Stimulated activated CD8-positive, alpha-beta memory T cell treated with anti-CD3 and anti-CD28 coated beads, Interleukin-15, amount 100 ng/mL, for 24 hours (primary cell): ENCODE measurements around the gene NXPE1.

Source experiments
- DNase-seq: peaks from one replicate; pipeline ENCODE4 v3.0.0-alpha.2; 2020; ENCODE audit warnings: low read depth

Gene NXPE1

DNA sequence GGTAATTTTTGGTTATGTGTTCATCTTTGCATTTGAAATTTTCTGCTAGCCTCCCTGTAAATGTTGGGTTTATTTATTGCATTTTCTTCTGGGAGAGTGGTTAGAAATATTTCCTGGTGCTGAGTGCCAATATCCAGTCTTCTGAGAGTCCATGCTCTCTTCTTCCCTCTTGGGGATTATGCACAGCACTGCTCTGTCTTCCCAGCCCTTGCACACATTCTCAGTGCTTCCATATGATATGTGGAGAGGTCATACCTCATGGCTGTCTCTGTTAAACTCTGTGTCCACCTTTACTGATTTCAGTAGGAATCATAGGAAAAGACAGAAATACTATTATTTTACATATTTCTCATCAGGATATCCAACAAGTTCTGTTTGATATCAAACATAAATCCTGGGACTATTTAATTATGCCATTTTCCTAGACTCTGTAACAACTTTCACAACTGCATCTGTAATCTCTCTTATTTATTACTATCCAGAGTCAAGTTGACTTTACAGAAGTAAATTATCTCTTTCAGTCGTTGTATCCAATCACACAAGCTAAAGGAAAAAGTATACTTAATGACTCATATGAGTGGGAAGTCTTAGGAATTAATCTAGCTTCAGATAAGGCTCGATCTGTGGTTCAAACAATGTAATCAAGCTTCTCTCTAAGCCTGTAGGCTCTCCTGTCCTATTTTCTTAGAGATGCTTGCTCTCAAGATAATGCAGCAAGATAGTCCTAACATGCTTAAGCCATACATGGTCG, 2.7 kb upstream of the NXPE1 start:
- DNase-seq: no peak

GRCh38 chr11:114556135-114556534, 3.5 kb downstream of the NXPE1 start:
- DNase-seq: no peak

GRCh38 chr11:114553642-114554041, 6.0 kb downstream of the NXPE1 start:
- no peak for DNase-seq

GRCh38 chr11:114551060-114551459, 8.6 kb downstream of the NXPE1 start:
- no peak for DNase-seq

- no peak for DNase-seq
Observed at GRCh38 chr11:114525682-114526081, 34.0 kb downstream of the NXPE1 start.

DNA sequence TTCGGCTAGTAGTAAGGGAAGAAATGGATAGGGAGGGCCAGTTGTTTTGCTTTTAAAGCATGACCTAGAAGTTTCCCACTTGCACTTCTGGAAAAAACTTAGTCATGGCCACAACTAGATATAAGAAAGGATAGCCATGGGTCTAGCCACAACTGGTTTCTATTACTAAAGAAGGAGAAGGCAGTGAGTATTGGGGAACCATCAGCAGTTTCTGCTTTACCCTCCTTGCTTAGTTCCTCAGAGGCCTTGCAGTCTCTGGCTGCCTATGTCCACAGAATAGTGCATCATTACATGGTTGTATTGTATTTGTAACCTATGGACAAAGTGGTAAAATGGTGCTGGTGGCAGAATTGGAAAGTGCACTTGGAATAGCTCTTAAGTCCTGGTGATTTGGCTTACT, 35.6 kb downstream of the NXPE1 start:
- no peak for DNase-seq

DNA sequence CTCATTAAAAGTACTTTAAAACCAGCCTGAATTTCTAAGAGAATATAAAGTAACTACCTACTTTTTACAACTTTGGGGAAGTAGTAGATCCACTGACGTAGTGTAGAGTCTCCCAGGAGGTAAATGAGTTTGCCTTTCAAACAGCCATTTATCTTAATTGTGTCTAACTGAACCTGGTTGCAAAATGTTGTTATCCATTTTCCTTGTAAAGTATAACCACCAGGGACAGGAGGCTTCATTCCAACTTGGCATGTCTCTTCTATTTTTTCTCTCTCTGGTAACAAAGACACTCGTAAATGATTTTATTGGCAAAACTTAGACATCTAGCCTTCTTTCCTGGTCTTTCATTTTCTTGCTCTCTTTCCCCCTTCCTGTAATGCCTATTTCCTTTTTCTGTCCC, 36.9 kb downstream of the NXPE1 start:
- DNase-seq: no peak

- DNase-seq: no peak
Observed at GRCh38 chr11:114511538-114511937, 48.1 kb downstream of the NXPE1 start.

DNA sequence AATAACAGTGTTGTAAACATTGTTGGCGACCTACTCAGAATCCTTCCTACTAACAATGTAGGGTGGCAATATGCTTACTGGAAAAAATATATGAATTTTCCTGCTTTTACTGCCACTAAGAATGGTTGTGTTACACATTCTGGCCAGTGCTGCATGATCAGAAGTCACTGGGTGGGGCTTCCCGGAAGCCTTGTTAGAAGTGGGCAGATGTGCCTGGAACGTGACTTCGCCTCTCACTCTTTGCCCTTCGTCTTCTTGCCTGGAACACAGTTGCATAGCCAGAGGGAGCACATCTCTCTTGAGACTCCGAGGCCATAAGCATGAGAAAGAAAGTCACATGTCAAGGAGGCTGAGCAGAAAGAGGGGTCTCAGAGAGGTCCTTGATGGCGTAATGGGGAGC, 48.6 kb downstream of the NXPE1 start:
- DNase-seq: no peak

- DNase-seq: no peak
Observed at GRCh38 chr11:114501901-114502300, 57.8 kb downstream of the NXPE1 start.

DNA sequence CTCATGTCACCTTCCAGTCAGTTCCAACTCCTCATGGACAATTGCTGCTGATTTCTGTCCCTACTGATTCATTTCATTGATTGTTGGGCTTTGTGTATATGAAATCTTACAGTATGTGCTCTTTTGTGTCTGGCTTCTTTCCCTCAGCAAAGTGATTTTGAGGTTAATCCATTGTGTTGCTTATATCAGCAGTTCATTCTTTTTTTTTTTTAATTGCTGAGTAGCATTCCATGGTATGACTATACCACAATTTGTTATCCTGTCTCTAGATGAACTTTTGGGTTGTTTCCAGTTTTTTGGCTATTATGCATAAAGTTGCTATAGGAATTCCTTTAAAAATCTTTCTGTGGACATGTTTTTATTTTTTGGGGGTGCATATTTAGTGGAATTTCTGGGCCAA, 59.9 kb downstream of the NXPE1 start:
- DNase-seq: no peak

- DNase-seq: no peak
Observed at GRCh38 chr11:114496915-114497314, 62.8 kb downstream of the NXPE1 start.

DNA sequence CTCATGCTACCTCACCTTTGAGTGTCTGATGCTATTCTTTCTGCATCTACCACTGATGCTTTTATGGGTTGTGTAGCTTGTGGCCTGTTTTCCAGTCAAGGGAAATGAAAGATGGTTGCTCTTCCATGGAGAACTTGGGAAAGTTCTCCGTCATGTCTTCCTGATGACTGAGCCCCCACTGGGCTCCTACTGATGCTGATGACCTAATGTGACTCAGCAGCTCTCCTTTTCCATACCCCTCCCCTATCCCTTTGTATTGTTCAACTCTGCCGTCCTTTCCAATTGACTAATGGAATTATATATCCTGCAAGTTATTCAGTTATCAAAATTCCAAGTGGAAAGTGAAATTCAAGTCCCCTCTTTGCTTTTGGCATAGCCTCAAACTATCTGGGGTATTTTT, 75.8 kb downstream of the NXPE1 start:
- DNase-seq: no peak

GRCh38 chr11:114482114-114482513, 77.6 kb downstream of the NXPE1 start:
- DNase-seq: no peak

GRCh38 chr11:114479331-114479730, 80.3 kb downstream of the NXPE1 start:
- DNase-seq: no peak

DNA sequence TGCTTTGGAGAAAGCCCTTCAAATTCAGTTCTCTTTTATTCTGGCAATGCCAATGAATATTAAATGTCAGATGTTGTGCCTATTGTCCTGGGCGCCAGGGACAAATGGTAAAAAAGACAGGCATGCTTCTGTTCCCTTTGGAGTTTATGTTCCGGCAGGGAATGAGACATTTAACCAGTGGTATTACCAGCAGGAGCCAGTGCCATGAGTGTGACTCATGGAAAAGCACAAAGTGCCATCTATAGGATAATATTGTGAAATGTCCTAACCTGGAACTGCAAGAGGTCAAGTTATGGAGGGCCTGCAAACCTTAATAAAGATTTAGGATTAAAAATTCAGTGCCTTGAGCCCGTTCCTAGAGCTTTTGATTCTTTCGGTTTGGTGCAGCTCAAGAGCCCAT, 80.9 kb downstream of the NXPE1 start:
- no peak for DNase-seq

DNA sequence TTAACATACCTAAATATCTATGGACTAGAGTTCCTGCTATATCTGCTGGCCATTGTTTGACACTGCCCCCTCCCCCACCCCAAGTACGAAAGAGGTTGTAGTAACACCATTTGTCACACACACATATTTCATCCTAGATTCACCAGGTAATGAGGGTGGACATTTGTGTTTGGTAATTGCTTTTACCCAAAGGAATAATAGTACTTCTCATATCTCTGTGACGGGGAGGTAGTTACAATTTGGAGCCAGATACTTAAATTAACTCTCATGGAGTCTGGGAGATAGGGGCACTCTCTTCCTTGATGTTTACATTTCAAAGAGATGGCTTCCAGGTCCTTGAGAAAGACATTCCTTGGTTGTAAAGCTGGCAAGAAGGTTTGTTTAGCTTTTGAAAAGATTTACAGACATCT, 81.7 kb downstream of the NXPE1 start:
- no peak for DNase-seq

GRCh38 chr11:114472661-114473060, 87.0 kb downstream of the NXPE1 start:
- no peak for DNase-seq
